ENCODE measurements around the gene PCGF2.

Gene PCGF2

GRCh38 chr17:38697061-38697820 lies 50.9 kb downstream of the PCGF2 start:
- H3K4me3 ChIP-seq (ENCODE audit: control insufficient read depth, low read depth, low read length), result no peak overlapping the region
- TF ChIP-seq, protein P1, sequence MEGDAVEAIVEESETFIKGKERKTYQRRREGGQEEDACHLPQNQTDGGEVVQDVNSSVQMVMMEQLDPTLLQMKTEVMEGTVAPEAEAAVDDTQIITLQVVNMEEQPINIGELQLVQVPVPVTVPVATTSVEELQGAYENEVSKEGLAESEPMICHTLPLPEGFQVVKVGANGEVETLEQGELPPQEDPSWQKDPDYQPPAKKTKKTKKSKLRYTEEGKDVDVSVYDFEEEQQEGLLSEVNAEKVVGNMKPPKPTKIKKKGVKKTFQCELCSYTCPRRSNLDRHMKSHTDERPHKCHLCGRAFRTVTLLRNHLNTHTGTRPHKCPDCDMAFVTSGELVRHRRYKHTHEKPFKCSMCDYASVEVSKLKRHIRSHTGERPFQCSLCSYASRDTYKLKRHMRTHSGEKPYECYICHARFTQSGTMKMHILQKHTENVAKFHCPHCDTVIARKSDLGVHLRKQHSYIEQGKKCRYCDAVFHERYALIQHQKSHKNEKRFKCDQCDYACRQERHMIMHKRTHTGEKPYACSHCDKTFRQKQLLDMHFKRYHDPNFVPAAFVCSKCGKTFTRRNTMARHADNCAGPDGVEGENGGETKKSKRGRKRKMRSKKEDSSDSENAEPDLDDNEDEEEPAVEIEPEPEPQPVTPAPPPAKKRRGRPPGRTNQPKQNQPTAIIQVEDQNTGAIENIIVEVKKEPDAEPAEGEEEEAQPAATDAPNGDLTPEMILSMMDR (conservative IDR thresholded peaks at IDR 0.05; ENCODE audit: control insufficient read depth, insufficient read depth, low read depth, low read length), result no peak
- DNase-seq (ENCODE audit: low read depth), result no peak

GRCh38 chr17:38693700-38694329 lies 54.3 kb downstream of the PCGF2 start:
- TF ChIP-seq, protein P1 (conservative IDR thresholded peaks at IDR 0.05; ENCODE audit: control insufficient read depth, insufficient read depth, low read depth, low read length), result no peak
- no peak overlapping the region for H3K4me3 ChIP-seq (ENCODE audit: control insufficient read depth, low read depth, low read length)
- DNase-seq (ENCODE audit: low read depth), result peak; percentile 88

GRCh38 chr17:38691154-38691553 lies 57.0 kb downstream of the PCGF2 start:
- TF ChIP-seq, protein P1 (conservative IDR thresholded peaks at IDR 0.05; ENCODE audit: control insufficient read depth, insufficient read depth, low read depth, low read length), result no peak
- no peak overlapping the region for H3K4me3 ChIP-seq (ENCODE audit: control insufficient read depth, low read depth, low read length)
- no peak for DNase-seq (ENCODE audit: low read depth)

- TF ChIP-seq, protein P1 (conservative IDR thresholded peaks at IDR 0.05; ENCODE audit: control insufficient read depth, insufficient read depth, low read depth, low read length), result no peak
- no peak for DNase-seq (ENCODE audit: low read depth)
- no peak overlapping the region for H3K4me3 ChIP-seq (ENCODE audit: control insufficient read depth, low read depth, low read length)
Observed at GRCh38 chr17:38690386-38690785, 57.8 kb downstream of the PCGF2 start.

DNA sequence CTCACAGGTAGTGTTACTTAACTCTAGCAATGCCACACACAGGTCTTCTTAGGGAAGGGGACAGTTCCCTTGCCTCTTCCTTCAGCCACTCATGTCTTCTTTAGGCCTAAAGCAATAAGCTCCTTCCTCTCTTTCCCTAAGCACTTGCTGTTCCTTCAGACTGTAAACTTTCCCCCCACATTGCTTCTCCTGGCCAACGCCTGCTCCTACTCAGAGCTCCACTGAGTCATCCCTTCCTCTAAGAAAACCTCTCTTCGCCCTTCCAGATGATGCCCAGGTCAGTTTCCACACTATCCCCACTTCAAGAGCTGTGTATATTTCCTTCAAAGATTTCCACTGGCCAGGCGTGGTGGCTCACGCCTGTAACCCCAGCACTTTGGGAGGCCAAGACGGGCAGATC lies 60.9 kb downstream of the PCGF2 start:
- peak; percentile 71 for DNase-seq (ENCODE audit: low read depth)
- H3K4me3 ChIP-seq (ENCODE audit: control insufficient read depth, low read depth, low read length), result no peak overlapping the region
- TF ChIP-seq, protein P1 (conservative IDR thresholded peaks at IDR 0.05; ENCODE audit: control insufficient read depth, insufficient read depth, low read depth, low read length), result no peak

DNA sequence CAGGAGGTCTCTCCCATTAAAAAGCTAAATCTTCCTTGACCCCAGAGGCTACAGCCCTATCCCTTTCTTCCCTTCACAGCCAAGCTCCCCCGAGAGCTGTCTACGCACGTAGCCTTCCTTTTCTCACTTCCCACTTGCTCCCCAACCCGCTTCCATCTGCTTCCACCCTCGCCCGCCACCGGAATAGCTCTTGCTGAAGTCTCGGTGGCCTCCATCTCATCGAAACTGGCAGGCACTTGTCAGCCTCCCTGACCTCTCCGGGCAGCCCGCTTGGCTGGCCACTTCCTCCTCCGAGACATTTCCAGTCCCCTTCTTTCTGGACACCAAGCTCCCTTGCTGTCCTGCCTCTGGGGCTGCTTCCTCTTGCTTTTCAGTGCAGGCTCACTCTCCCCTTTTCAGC lies 62.6 kb downstream of the PCGF2 start:
- no peak overlapping the region for H3K4me3 ChIP-seq (ENCODE audit: control insufficient read depth, low read depth, low read length)
- no peak for DNase-seq (ENCODE audit: low read depth)
- TF ChIP-seq, protein P1 (conservative IDR thresholded peaks at IDR 0.05; ENCODE audit: control insufficient read depth, insufficient read depth, low read depth, low read length), result no peak
